Measurements from ENCODE around the gene PDE4D.

- TF ChIP-seq CTCF (optimal IDR thresholded peaks at IDR 0.05 in 1 of 3, IDR thresholded peaks at IDR 0.05 in 1 of 3, conservative IDR thresholded peaks at IDR 0.05 in 1 of 3; ENCODE audit: extremely low read depth in 1 of 3, insufficient read depth in 2 of 3, low read length in 3 of 3): no peak
- no peak for TF ChIP-seq EZH2 (IDR thresholded peaks at IDR 0.05; ENCODE audit: low read length)
These were observed 890.4 kb downstream of the PDE4D start for GRCh38 chr5:59003124-59003523.
